GM19468 (cell line): Measurements from ENCODE around the gene SLCO1C1.
"Not testable (repeated sequence)": the region's sequence is repeated elsewhere in the genome, so short reads cannot be mapped to it uniquely, and the experiment has no call there.

Experiments used
- ATAC-seq: cut with Tn5 transposase; IDR thresholded peaks from one replicate; pipeline ENCODE4 v1.9.1; 2021; ENCODE audit warnings: mild to moderate bottlenecking, moderate library complexity, moderate number of reproducible peaks; ENCODE audit not compliant: unreplicated experiment; ENCODE audit errors: extremely low read depth

Gene SLCO1C1

GRCh38 chr12:20695232-20695631, at the start of gene SLCO1C1:
SLCO1C1 (plus strand) TSS chr12:20695332; CDS start chr12:20699577, 4,245 bp downstream.
- ATAC-seq: no peak

GRCh38 chr12:20646239-20646827, 48.8 kb upstream of the SLCO1C1 start:
- ATAC-seq: no peak

- ATAC-seq: no peak
Observed at GRCh38 chr12:20653871-20654270, 41.3 kb upstream of the SLCO1C1 start.

GRCh38 chr12:20656600-20656999, 38.5 kb upstream of the SLCO1C1 start:
- no peak for ATAC-seq

- ATAC-seq: no peak
Observed at GRCh38 chr12:20657496-20657895, 37.6 kb upstream of the SLCO1C1 start.

GRCh38 chr12:20681334-20681733, 13.8 kb upstream of the SLCO1C1 start:
- no peak for ATAC-seq

- ATAC-seq: no peak
Observed at GRCh38 chr12:20696181-20696905, 1.2 kb downstream of the SLCO1C1 start.

- no peak for ATAC-seq
Observed at GRCh38 chr12:20701106-20701505, 6.0 kb downstream of the SLCO1C1 start.

GRCh38 chr12:20704860-20705259, 9.7 kb downstream of the SLCO1C1 start:
- no peak for ATAC-seq

- ATAC-seq: no peak
Observed at GRCh38 chr12:20711846-20712245, 16.7 kb downstream of the SLCO1C1 start.

GRCh38 chr12:20716037-20716436, 20.9 kb downstream of the SLCO1C1 start:
- ATAC-seq: no peak

- no peak for ATAC-seq
Observed at GRCh38 chr12:20716985-20717384, 21.9 kb downstream of the SLCO1C1 start.

- ATAC-seq: no peak
Observed at GRCh38 chr12:20718294-20718693, 23.2 kb downstream of the SLCO1C1 start.

GRCh38 chr12:20722142-20722541, 27.0 kb downstream of the SLCO1C1 start:
- no peak for ATAC-seq

GRCh38 chr12:20731274-20731673, 36.1 kb downstream of the SLCO1C1 start:
- ATAC-seq: no peak

- ATAC-seq: no peak
Observed at GRCh38 chr12:20740972-20741371, 45.8 kb downstream of the SLCO1C1 start.

GRCh38 chr12:20748198-20748597, 53.1 kb downstream of the SLCO1C1 start:
- ATAC-seq: no peak

GRCh38 chr12:20751046-20751445, 55.9 kb downstream of the SLCO1C1 start:
- ATAC-seq: no peak

- no peak for ATAC-seq
Observed at GRCh38 chr12:20777420-20777819, 82.3 kb downstream of the SLCO1C1 start.

GRCh38 chr12:20778969-20779368, 83.8 kb downstream of the SLCO1C1 start:
- ATAC-seq: no peak

- not testable (repeated sequence) for ATAC-seq
Observed at GRCh38 chr12:20779971-20780370, 84.8 kb downstream of the SLCO1C1 start.

GRCh38 chr12:20783796-20784357, 88.7 kb downstream of the SLCO1C1 start:
- ATAC-seq: not testable (repeated sequence)
